Kidney epithelial cell (primary cell): Measurements from ENCODE around the gene MAN1C1. TPM values are rescaled to one million over a fixed set of nuclear protein-coding genes. Genes with fewer than 3 reads are reported as not detected.

ENCODE experiments used
- DNase-seq: peaks from one replicate; pipeline ENCODE4 v3.0.0-alpha.2; 2010; ENCODE audit warnings: low read depth
- H3K27me3 ChIP-seq: 2 replicates; pipeline ENCODE4 v1.6.0; 2011; ENCODE audit warnings: low read length; ENCODE audit not compliant: control insufficient read depth, insufficient read depth
- H3K36me3 ChIP-seq: 2 replicates; pipeline ENCODE4 v1.5.1; 2011; ENCODE audit warnings: low read length; ENCODE audit not compliant: control insufficient read depth, insufficient read depth
- H3K4me3 ChIP-seq: 2 replicates; pipeline ENCODE4 v1.5.1; 2011; ENCODE audit warnings: low read depth, mild to moderate bottlenecking, control low read depth, low read length
- total RNA-seq: library from RNA; depleted of rRNA; stranded (reverse); fragments of >200 nt; gene quantifications from 2 replicates; pipeline ENCODE4 v1.2.3, GENCODE V29; 2015
- TF ChIP-seq, protein P1 (sequence below): IDR thresholded peaks from 2 replicates; pipeline ENCODE4 v1.5.1; 2011; ENCODE audit warnings: mild to moderate bottlenecking, moderate library complexity, low read length, control low read depth, inconsistent platforms; ENCODE audit not compliant: insufficient read depth, poor library complexity, severe bottlenecking

The MAN1C1 gene
- total RNA-seq, 1 donor from 2014 or later: 1.4 TPM

- TF ChIP-seq, protein P1, sequence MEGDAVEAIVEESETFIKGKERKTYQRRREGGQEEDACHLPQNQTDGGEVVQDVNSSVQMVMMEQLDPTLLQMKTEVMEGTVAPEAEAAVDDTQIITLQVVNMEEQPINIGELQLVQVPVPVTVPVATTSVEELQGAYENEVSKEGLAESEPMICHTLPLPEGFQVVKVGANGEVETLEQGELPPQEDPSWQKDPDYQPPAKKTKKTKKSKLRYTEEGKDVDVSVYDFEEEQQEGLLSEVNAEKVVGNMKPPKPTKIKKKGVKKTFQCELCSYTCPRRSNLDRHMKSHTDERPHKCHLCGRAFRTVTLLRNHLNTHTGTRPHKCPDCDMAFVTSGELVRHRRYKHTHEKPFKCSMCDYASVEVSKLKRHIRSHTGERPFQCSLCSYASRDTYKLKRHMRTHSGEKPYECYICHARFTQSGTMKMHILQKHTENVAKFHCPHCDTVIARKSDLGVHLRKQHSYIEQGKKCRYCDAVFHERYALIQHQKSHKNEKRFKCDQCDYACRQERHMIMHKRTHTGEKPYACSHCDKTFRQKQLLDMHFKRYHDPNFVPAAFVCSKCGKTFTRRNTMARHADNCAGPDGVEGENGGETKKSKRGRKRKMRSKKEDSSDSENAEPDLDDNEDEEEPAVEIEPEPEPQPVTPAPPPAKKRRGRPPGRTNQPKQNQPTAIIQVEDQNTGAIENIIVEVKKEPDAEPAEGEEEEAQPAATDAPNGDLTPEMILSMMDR: no peak
- H3K27me3 ChIP-seq: peaks cover 15% of the 10 kb centered on the region
- DNase-seq: no peak
- no peaks in the 10 kb centered on the region for H3K36me3 ChIP-seq
- H3K4me3 ChIP-seq: no peak overlapping the region
Measured at GRCh38 chr1:25674807-25675084, 58.2 kb downstream of the MAN1C1 start.

- TF ChIP-seq, protein P1: no peak
- Histone ChIP-seq H3K4me3 (no peak overlapping the region), H3K27me3 (peaks cover 15% of the 10 kb centered on the region), H3K36me3 (no peaks in the 10 kb centered on the region)
- no peak for DNase-seq
Measured at GRCh38 chr1:25675729-25676476, 59.3 kb downstream of the MAN1C1 start.

GRCh38 chr1:25676488-25676887 is 59.9 kb downstream of the MAN1C1 start:
- H3K4me3 ChIP-seq: no peak overlapping the region
- H3K36me3 ChIP-seq: no peaks in the 10 kb centered on the region
- DNase-seq: no peak
- TF ChIP-seq, protein P1: no peak
- peaks cover 15% of the 10 kb centered on the region for H3K27me3 ChIP-seq

DNA sequence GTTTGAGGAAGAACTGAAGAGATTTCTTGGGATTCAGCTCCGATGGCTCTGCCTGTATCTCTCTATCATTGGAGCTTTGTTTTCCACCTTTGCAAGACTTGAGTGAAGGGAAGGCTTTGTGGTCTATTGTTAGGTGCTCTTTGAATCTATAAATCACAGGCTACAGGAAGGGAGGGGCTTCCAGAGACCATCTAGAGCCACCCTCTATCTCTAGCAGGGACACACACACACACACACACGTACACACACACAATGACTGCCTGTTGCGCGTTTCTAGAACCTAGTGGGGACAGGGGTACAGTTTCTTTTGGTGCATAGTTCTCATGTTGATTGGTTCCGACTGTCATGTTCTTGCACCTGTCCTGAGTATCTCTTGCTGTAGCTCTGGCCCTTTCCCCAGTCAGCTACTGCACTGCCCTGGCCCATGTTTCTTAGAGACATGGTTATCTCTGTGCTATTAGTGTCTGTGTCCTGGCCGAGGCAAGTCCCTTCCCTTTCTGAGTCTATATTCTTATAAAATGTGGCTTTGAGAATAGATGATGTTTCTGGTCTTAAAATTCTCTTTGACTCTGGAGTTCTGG is 60.7 kb downstream of the MAN1C1 start:
- Histone ChIP-seq H3K27me3 (peaks cover 15% of the 10 kb centered on the region), H3K36me3 (no peaks in the 10 kb centered on the region), H3K4me3 (no peak overlapping the region)
- TF ChIP-seq, protein P1: no peak
- DNase-seq: no peak

- no peaks in the 10 kb centered on the region for H3K36me3 ChIP-seq
- TF ChIP-seq, protein P1: no peak
Measured at GRCh38 chr1:25679171-25679570, 62.6 kb downstream of the MAN1C1 start.

DNA sequence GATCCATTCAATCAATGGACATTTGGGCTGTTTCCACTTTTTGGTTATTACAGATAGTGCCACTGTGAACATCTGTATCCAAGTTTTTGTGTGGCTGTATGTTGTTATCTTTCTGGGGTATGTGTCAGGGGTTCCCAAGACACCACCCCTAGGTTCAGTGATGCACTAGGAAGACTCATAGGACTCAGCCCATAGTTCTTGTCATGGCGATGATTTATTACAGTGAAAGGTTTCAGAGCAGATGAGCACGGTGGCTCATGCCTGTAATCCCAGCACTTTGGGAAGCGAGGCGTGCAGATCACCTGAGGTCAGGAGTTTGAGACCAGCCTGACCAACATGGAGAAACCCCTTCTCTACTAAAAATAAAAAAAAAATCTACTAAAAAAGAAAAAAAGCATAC is 64.1 kb downstream of the MAN1C1 start:
- Histone ChIP-seq H3K27me3 (peaks cover 23% of the 10 kb centered on the region), H3K4me3 (no peak overlapping the region), H3K36me3 (no peaks in the 10 kb centered on the region)
- TF ChIP-seq, protein P1: no peak
- no peak for DNase-seq

More at GRCh38 chr1:25679171-25679570, 62.6 kb downstream of the MAN1C1 start:
- DNase-seq: no peak
- peaks cover 18% of the 10 kb centered on the region for H3K27me3 ChIP-seq
- H3K4me3 ChIP-seq: no peak overlapping the region
